AML-193 (cell line): ENCODE results near the gene ERRFI1.
A peak's percentile ranks its signal among the peaks of the same experiment; 100 is the strongest.

Experiments used
- DNase-seq, 2 experiments: peaks; one replicate each; lab custom pipeline; 2025; lab: John Stamatoyannopoulos, UW

ERRFI1 gene

GRCh38 chr1:8043621-8044020 is 17.5 kb upstream of the ERRFI1 start:
- no peak for DNase-seq

- no peak for DNase-seq
These were observed 16.0 kb upstream of the ERRFI1 start for GRCh38 chr1:8042134-8042533.

GRCh38 chr1:8040586-8040985 is 14.5 kb upstream of the ERRFI1 start:
- DNase-seq = no peak

- DNase-seq = no peak
These were observed 13.0 kb upstream of the ERRFI1 start for GRCh38 chr1:8039071-8039470.

GRCh38 chr1:8035289-8035688 is 9.2 kb upstream of the ERRFI1 start:
- no peak for DNase-seq

GRCh38 chr1:8033322-8033721 is 7.2 kb upstream of the ERRFI1 start:
- no peak for DNase-seq

GRCh38 chr1:8032366-8032910 is 6.3 kb upstream of the ERRFI1 start:
- no peak for DNase-seq

GRCh38 chr1:8031176-8031785 is 5.2 kb upstream of the ERRFI1 start:
- DNase-seq = peak; percentile 37 to 59

- DNase-seq = no peak
These were observed 2.4 kb upstream of the ERRFI1 start for GRCh38 chr1:8028571-8028910.

GRCh38 chr1:8027748-8028570 is 1.9 kb upstream of the ERRFI1 start:
- no peak for DNase-seq

- DNase-seq = no peak
These were observed 1.1 kb upstream of the ERRFI1 start for GRCh38 chr1:8026976-8027747.

- no peak for DNase-seq
These were observed 401 bp downstream of the ERRFI1 start for GRCh38 chr1:8025671-8026144.

- no peak for DNase-seq
These were observed 943 bp downstream of the ERRFI1 start for GRCh38 chr1:8025061-8025670.

- DNase-seq = no peak
These were observed 1.8 kb downstream of the ERRFI1 start for GRCh38 chr1:8024329-8024728.

GRCh38 chr1:8023995-8024313 is 2.2 kb downstream of the ERRFI1 start:
- no peak for DNase-seq

- DNase-seq = no peak
These were observed 2.7 kb downstream of the ERRFI1 start for GRCh38 chr1:8023287-8023994.

GRCh38 chr1:8022395-8023286 is 3.5 kb downstream of the ERRFI1 start:
- DNase-seq = no peak

- no peak for DNase-seq
These were observed 4.3 kb downstream of the ERRFI1 start for GRCh38 chr1:8021676-8022266.

GRCh38 chr1:8020032-8020431 is 6.1 kb downstream of the ERRFI1 start:
- DNase-seq = peak; percentile 3 to 16

- no peak for DNase-seq
These were observed 6.9 kb downstream of the ERRFI1 start for GRCh38 chr1:8019229-8019620.
